ENCODE data around the gene HIVEP3.
A peak's percentile ranks its signal among the peaks of the same experiment; 100 is the strongest.

The HIVEP3 gene

DNA sequence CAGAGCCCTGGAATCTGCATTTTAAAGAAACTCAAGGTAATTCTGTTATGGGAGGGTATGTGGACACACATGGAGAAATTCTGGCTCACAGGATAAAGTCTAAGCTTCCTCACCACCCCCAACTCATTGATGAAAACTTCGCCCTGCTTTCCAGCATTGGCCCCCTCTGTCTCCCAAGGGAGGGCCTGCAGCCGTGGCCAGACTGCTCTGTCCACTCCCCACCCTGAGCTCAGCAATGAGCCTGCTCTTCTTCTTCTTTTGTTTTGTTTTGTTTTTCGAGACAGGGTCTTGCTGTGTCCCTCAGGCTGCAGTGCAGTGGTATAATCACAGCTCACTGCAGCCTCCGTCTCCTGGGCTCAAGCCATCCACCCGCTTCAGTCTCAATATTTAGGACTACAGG lies 297.5 kb downstream of the HIVEP3 start:
- DNase-seq, result no peak

DNA sequence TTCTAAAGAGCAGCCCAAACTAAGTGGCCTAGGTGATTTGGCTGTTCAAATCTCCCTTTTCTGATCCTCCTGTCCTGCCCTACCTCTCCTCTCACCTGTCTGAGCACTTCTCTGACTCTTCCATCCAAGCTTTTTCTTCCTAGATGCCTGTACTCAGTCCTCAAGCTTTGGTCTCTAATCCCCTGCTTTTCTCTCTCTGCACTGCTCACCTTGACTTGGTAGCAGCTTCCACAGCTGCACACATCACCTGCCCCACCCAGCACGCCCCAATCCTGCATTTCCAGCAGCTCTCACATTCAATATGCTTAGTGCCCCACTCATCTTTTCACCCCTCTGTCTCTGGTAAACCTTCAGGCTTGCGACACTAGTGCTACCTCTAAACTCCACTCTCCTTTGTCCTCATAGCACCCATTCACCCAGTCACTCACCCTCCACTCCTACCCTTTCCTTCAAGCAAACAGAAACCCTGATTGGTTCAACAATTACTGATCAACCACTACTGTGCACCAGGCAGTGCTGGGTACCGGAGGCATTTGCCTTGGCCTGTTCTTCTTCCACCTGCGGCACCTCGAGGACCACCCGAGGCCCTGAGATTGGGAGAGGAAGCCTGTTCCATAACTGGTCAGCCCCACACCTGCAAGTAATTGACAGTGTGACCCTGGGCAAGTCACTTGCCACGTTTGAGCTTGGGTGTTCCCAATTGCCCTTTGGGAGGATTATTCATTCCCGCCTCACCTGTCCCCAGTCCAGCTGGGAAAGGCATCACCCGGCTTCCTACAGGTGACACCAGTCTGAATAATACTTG lies 298.2 kb downstream of the HIVEP3 start:
- no peak for DNase-seq

DNA sequence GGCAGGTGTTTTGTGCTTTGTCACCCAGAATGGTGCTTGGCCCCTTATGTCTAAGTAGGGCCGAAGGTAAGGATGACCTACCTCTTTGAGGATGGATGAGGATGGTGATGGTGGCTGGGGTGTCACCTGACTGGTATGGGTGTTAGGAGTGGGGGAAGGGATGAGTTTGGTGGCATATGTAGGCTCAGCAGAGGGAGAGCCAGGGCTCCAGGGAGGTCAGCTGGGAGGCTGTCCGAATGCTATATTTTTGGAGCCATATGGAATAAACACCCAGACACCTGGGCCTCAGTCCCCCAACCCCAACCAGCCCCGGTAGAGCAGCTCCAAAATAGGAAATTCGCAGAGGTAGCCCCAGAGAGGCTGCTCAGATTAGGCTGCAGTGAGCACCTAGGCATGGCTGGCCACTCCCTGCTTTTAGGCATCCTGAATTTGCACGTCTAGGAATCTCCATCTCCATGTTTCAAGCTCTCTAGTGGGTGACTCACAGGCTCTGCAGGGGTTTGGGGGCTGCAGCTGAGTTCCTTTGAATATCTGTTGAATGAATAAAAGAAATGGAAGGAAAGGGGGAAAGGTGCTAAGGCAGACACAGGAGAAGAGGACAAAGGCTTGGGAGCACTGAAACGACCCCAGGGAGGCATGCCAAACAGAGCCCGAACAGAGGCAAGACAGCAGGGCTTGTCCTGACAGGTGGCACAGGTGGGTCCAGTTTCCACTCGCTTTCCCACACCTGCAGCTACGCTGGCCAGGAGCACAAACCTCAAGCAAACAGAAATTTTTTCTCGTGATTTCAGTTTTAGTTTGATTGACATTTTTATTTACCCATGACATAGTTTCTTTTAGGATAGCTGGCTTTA lies 299.0 kb downstream of the HIVEP3 start:
- no peak for DNase-seq

DNA sequence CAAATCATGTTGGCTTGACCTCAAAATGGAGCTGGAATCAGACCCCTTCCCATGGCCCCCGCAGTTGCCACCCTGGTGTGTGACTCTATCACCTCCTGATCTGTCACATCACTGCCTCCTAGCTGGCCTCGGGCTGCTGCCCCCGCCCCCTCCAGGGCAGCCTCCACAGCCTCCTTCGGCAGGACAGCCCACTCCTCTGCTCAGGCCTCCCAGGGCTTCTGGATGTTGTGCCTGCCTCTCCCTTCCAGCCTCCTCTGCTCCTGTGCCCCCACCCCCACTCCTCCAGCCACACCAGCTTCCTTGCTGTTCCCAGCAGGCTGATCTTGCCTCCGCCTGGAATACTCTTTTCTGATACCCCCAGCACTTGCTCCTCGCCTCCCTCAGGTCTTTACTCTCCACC lies 299.9 kb downstream of the HIVEP3 start:
- no peak for DNase-seq

DNA sequence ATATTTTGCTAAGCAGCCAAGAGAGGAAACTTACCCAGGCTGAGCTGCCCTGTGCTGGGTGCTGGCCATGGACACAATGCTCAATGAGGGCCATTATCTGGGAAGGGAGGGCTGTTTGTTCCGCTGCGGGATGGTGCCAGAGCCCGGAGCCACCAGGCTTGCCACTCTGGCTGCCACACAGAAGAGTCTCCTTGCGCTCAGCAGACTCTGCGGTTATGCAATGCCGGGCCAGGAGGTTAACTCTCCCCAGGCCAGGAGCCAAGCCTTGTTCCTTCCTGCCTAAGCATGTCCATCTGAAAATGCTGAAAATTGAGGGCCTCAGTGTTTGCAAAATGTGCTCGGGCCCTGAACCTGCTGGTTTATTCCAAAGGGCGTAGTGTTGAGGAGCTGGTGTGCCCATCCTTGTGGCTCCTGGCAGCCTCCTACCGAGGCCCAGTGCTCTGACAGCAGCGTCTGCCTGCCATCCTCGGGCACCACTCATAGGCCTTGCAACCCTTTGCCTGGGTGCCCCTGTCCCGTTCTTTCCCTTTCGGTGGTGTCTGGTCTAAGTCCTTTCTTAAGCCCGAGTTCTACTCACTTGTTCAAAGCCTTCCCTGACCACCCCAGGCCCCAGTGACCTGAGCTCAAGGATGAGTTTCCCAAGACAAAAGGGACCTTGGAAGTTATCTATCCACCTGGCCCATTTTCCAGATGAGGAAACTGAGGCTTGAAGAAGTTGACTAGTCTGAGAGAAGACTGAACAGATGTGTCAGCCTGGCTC lies 300.5 kb downstream of the HIVEP3 start:
- DNase-seq, result no peak

DNA sequence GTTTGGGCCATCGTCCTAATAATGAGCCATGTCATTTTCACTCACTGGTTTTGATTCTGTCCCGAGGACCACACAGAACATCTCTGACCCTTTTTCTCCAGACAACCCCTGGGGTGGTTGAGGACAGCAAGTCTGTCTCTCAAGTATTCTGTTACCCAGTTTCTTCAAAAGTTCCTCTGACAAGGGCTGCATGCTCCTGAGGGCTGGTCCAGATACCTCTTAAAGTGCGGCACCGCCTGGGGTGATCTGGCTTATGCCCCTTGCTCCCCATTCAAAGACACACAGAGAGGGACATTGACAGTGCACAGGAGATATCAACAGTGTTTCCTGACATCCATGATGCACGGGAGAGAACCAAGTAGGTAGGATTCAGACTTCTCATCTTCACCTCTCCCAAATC lies 301.4 kb downstream of the HIVEP3 start:
- no peak for DNase-seq

DNA sequence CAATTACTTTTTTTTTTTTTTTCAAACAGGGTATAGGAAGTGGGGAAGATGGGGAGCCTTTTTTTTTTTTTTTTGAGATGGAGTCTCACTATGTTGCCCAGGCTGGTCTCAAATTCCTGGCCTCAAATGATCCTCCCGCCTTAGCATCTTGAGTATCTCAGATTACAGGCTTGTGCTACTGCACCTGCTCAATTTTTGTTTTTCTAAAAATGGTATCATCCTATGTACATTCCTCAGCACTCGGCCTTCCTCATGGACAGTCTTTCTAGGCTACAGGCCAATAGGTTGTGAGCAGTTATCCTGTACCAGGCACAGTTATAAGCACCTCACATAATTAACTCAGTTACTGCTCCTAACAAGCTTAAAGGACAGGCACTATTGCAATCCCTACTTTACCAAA lies 302.2 kb downstream of the HIVEP3 start:
- no peak for DNase-seq

DNA sequence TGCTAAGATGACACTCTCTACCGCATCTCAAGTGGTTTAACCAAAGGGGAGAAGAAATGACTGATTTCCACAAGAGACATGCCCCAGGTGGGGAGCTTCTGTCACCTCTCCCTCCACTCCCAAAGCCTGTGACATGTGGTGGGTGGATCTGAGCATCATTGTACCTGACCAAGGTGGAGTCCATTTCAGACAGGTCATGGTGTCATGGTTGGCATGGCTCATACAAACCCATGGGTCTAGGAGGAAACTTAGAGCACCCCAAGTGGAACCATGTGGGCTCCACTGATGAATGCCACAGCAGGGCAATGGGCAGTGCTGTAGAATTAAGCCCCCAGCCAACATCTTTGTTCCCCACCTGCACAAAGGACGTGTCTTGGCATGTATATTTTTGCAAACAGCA lies 302.7 kb downstream of the HIVEP3 start:
- no peak for DNase-seq

DNA sequence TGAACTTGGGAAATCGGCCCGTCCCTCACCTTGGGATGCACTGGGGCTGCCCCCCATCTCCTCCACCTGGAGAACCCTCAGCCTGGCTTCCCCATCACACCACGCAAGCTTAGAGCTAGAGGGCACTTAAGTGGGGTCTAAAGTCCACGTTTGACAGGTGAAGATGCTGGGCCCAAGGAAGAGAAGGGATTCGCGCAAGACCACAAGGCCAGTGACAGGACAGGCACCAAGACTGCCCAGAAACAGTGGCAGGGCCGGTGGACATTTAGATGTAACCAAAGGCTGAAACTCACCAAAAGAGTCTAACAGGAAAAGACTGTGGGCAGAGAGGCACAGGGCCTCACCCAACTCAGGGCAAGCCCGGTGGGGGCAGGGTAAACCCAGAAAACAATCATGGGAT lies 303.4 kb downstream of the HIVEP3 start:
- no peak for DNase-seq

DNA sequence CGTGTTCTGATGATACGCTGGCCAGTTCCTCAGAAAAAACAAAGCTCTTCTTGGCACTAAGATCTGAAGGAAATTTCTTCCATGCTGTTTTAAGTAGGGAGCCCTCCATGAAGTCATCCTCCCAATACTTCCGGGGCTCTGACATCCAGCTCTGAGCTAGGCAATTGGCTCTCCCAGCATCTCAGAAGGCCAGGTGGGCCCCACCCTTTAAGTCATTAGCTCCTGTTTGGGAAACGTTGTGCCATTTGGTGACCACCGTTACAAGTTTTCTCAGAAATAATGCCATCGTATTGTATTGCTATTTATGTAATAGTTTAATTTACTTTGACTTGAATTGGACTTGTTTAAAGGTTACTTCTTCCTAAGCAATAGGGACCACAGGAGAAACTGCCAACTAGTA lies 303.9 kb downstream of the HIVEP3 start:
- no peak for DNase-seq

DNA sequence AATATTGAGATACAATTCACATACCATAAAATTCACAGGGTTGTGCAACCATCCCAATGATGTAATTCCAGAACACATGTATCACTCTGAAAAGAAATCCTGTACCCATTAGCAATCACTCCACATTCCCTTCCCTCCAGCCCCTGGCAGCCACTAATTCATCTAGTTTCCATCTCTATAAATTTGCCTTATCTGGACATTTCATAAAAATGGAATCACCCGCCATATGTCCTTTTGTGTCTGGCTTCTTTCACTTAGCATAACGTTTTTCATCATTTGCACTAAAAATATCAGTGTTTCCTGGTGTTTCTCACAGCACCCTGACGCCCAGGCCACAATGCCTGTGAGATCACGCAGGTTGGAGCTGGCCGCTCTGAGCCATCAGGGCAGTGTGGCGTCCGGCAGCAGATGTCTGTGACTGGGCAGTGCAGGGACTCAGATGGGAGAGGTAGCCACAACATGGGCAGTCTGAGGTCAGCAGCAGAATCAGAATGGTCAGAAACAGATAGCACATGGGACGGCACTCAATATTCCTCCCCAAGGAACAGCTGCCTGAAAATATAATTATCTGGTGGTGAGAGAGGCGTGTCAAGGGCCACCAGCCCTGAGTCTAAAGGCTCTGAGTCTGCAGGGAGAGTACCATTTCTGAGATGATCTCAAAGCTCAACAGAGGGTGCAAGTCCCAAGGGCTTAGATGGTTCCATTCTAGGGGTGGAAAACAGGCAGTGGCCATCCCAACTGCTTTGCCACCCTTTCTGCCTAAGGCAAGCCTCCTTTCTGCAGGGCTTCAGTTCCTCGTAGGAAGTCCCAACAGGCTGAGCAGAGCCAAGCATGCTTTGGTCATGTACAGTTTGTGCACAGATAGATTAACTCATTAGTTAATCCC lies 304.8 kb downstream of the HIVEP3 start:
- peak; percentile 79 for DNase-seq

DNA sequence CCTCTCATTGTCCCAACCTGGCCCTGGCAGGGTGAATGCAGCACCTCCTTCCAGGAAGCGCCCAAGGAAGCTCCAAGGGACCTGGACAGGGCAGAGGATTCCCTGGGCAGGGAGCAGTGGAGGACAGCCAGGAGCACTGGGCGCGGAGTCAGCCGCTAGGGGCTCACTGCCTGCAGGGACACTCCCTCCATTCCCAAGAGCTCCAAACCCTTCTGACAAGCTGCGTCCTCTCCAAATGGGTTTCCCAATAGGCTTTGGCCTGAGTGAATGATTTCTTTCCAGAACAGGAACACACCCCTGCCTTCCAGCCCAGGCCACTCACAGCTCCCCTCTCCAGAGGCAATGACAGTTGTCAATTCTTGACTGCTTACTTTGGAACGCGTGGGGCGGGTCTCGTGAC lies 305.8 kb downstream of the HIVEP3 start:
- no peak for DNase-seq

DNA sequence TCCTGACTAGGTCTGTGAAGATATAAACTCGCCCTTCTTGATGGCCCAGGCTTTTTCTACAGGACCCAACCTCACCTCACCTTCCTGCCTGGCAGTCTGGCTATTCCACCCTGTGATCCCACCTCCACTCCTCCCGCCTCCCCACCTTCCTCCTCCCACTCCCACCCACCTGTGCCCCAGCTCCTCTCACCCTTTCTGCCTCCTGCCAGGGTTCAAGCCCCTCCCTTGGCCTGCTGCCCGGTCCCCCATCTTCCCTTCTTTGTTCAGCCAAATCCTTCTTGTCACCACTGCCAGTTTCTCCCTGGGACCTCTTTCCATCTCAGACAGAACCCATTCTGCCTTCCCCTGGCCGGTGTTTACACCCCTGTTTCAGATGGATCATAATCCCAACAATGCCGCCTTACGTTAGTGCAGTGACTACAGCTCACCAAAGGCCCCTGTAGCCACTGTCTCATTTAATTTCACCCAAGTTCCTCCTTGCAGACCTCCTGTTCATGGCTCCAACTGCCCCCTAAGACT lies 306.7 kb downstream of the HIVEP3 start:
- DNase-seq, result no peak

DNA sequence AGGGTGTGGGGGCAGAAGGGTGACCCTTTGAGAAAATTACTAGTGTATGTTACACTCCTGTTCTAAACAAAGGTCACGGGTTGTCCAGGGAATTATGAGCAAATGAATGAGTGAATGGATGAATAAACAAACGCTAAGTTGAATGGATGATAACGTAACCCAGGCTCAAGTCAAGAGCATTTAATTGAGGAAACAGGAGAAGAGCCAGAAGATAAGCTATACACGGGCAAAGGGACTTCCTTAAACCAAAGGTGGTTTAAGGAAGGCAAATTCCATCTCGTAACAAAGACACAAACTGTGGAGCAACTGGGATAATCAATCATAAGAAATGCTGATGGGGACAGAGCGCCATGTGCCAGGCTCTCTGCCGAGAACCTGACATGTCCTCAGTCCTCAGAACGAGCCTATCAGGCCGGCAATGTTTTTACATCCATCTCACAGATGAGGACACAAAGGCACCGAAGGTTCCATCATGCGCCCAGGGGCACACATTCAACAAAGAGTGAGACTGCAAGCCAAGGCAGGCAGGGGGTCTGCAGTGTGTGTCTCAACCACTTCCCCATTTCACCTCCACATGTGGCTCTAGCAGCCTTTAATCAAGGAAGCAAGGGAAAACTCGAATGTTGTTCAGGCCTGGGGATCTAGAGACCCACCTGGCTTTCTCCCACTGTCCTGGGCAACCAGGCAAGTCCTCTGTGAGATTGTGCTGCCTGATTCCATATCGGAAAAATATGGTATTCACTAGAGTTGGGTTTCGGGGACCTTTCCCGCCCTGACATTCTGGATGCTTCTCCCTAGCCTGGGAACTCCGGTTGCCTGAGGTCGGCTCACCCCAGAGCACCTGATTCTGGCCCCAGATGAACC lies 307.4 kb downstream of the HIVEP3 start:
- DNase-seq, result no peak

DNA sequence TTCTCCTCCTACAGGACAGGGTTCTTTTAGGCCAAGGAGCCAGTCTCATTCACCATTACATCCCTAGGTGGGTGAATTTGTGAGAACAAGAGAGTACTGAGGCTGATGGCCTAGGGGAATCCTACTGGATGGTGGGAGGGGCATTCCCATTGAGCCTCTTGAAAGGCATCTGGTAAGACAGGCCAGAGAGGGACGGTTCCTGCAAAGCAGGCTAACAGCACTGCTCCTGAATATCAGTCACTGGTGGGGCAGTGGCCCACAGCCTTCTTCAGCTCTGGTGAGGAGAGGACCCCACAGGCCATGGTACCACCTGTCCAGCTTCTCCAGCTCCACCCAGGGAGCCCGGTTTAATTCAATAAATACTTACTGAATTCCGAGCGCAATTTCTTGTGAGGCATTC lies 308.4 kb downstream of the HIVEP3 start:
- no peak for DNase-seq

DNA sequence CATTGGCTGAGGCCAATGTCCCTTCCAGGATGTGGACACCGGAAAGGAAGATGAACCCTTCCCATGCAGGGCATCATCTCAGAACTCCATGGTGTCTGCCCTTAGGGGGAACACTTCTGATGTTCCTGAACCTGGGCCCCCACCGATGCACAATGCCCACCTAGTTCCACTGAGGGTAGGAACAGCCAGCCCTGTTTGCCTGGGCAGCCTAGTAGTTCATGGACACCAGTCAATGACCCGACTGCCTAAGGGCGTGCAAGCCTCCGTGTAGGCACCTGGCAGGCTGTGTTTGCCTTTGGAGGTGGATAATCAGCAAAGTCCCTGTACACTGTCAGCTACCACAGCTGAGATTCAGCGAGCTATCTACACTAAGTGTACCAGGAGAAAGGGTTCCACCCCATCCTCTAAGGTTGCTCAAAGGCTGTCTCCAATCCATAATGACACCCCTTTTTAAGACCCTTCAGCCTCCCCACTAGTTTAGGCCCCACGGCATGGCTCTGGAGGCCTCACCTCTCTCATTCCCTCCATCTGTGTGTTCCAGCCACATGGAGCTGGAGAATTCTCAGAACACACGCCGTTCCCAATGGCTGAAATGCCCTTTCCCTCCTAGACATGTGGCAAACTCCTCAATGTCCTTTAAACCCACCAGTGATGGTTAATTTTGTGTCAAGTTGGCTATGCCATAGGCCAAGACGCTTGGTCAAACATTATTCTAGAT lies 309.4 kb downstream of the HIVEP3 start:
- DNase-seq, result no peak

DNA sequence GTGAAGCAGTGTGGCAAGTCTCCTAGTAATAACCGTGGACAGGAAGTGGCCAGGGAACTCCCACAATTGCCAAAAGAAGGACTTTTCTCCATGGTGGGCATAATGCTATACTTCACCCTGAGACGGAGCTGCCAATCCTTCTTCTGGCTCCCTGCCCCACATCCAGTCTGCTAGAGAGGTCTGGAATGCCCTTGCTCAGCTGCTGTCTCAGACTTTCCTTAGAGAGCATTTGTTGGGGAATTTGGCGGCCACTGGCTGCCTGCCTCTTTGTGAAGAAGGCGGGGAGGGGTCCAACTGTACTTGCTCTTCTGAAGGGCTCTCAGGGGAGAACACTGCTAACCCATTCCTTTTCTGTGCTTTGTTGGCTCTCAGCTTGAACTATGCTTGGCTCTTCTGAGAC lies 310.5 kb downstream of the HIVEP3 start:
- no peak for DNase-seq

DNA sequence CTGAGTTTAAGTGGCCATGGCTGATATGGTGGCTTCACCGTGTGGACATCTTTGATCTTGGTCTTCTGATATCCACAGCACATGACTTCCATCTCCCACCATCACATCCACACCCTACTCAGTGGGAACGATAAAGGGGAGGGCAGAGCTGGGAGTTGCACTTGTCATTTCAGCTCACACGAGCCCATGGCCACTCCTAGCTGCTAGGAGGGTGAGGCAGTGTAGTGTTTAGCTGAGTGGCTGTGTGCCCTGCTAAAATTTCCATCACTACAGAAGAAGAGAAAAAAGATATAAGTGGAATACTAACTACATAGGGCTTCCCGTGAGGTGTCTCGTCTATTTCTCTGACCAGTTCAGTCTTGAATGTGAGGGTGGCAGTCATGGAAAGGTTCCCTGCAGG lies 310.9 kb downstream of the HIVEP3 start:
- DNase-seq, result no peak

DNA sequence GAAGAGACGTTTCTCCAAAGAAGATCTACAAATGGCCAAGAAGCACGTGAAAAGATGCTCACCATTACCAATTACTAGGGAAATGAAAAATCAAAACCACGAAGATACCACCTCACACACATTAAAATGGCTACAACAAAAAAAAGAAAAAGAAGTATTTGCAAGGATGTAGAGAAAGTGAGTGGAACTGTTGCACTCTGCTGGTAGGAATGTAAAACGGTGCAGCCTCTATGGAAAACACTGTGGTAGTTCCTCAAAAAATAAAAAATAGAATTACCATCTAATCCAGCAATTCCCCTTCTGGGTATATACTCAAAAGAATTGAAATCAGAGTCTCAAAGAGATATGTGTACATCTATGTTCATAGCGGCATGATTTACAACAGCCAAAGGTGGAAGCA lies 318.8 kb downstream of the HIVEP3 start:
- DNase-seq, result no peak

DNA sequence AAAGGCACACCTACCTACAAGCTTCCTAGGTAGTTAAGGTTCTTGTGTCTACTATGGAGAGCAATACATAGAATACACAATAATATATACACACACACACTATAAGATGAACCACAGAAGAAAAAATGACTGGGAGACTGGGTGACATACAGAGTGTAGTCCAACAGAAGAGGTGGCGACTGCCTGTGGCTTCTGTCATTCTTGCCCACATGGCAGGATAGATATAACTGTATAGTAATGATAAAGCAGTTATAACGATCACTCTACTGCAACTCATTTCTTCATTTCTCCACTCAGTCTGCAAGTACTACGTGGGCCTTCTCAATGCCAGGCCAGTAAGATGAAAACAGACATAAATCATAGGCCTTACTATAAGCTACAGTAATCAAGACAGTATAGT lies 320.4 kb downstream of the HIVEP3 start:
- no peak for DNase-seq
